Epidermal melanocyte (primary cell): ENCODE results near the gene RAB10.
A peak's percentile ranks its signal among the peaks of the same experiment; 100 is the strongest.
"Not testable (repeated sequence)": the region's sequence is repeated elsewhere in the genome, so short reads cannot be mapped to it uniquely, and the experiment has no call there.

Experiments used
- DNase-seq: peaks from one replicate; pipeline ENCODE4 v3.0.0; 2011; ENCODE audit warnings: low spot score; ENCODE audit not compliant: insufficient read length

The RAB10 gene

DNA sequence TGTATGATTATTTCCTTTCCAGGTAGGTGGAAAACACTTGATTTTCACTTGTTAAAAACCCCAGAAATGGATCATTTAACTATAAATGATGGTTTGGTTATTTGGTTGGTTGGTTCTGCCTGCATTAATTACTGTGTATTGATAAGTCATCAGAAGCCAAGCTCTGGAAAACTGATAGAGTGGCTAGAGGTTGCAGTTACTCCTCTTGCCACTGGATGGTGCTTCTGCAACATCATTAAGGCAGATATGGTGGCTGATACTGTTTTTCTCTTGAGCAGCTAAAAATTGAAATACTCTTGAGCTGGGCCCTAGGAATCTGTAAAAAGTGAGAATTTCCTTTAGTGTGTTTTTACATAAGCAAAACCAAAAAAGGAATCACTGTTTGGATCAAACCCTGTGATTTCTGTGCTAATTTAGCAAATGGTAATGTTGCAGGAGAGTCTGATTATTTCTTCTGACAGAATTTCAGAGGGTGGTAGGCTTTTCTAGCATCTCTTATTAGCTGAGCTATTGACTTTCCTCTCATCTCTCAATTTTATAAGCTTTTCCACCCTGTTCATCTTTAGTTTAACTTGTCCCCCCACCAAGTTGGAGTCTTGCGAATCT, 54.3 kb downstream of the RAB10 start:
- DNase-seq: no peak

DNA sequence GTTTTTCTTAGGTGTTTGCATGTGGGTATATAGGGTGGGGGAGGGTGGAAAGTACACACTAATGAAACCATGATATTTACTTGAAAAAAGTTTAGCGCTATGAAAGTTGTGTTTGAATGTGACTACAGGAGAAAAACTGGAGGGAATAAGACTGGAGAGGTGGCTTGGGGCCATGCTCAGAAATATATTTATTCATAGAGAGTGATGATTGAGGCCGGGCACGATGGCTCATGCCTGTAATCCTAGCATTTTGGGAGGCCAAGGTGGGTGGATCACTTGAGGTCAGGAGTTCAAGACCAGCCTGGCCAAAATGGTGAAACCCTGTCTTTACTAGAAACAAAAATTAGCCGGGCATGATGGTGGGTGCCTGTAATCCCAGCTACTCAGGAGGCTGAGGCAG, 55.0 kb downstream of the RAB10 start:
- DNase-seq: not testable (repeated sequence)

DNA sequence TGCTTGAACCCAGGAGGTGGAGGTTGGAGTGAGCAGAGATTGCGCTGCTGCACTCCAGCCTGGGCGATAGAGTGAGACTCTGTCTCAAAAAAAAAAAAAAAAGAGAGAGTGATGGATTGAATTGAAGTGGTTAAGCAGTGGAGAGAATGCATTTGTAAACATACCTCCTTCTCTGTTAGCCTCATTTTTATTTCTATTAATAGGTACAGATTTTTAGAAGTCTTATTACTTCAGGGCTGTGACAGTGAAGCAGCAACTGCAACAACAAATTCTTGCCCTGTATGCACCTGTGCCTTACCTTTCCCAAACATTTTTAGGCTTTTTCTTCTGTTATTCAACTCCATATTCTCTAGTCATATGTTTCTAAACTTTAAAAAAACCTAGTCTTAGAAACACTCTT, 55.5 kb downstream of the RAB10 start:
- DNase-seq: no peak

DNA sequence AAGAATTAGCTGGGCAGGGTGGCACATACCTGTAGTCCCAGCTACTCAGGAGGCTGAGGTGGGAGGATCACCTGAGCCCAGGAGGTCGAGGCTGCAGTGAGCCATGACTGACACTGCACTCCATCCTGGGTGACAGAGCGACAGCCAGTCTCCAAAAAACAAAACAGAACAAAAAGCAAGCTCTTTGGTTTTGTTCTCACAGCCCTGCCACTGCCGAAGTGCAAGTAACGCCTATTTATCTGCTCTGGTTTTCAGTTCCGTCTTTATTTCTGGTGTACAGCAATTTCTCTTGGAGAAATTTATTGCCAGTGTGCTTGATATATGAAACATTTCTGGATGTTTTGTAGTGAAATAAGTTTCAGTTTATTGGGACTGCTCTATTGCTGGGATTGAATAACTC, 61.9 kb downstream of the RAB10 start:
- no peak for DNase-seq

DNA sequence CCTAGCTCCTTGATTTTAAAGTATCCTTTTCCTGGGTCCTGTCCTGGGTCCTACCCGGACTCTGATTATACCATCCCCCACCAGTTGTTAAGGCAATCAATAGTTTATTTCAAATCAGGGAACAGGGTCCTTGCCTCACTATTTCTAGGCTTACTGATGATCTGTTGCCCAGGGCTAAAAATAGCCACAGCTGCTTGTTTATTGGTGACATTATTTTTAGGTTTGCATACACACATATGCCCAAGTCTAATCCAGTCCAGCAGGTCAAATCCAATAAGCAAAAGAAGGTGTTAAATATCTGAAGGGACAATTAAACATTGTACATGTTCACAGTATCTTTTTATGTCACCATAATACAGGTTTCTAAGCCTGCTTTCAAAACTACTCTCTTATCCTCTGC, 66.0 kb downstream of the RAB10 start:
- DNase-seq: no peak

DNA sequence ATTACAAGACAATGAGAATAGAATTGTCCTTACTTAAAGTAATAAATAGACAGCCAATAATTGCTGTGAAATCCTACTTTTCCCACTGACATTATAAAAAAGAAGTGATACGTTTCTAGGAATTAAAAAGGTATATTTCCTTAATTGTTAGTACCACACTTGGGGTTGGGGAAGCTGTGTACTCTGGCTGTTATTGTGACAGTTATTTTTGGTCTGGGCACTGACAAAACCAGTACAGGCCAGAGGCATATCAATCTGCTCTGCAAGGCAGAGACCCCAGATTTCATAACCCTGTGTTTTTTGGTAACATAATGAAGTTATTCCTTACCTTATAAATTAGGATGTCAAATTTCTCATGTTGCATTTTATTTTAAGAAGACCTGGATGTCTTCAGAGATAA, 66.5 kb downstream of the RAB10 start:
- DNase-seq: no peak

DNA sequence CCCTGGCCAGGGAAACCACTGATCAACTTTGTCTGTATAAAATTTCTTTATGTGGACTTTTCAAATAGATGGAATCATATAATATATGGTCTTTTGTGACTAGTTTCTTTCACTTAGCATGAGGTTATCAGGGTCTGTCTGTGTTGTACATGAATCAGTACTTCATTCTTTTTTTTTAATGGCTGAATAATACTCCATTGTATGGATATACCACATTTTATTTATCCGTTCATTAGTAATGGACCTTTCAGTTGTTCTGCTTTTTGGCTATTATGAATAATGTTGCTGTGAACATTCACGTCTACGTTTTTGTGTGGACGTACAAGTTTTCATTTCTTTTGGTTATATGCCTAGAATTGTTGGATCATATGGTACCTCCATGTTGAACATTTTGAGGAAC, 69.9 kb downstream of the RAB10 start:
- DNase-seq: no peak

DNA sequence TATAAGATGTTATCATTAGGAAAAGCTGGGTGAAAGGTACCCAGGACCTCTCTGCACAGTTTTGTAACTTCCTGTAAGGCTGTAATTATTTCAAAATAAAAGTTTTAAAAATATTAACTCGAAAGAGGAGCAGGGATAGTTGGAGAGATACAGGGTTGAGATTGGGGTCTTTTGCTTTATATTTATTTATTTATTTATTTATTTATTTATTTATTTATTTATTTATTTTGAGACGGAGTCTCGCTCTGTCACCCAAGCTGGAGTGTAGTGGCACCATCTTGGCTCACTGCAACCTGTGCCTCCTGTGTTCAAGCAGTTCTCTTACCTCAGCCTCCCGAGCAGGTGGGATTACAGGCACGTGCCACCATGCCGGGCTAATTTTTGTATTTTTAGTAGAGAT, 74.8 kb downstream of the RAB10 start:
- DNase-seq: not testable (repeated sequence)

DNA sequence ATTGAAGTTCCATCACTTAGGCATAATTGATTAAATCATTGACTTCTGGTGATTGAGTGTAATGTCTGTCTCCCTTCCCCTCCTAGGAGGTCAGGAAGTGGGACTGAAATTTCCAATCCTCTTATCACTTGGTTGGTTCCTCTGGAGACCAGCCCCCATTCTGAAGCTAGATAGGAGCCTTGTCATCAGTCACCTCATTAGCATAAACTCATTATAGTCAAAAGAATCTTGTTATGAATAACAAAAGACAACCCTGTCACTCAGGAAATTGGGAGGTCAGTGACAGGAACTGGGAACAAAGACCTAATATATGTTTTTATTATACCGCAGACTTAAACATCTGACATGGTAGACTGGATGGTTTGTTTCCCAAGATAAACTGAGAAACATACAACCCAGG, 78.3 kb downstream of the RAB10 start:
- DNase-seq: no peak

DNA sequence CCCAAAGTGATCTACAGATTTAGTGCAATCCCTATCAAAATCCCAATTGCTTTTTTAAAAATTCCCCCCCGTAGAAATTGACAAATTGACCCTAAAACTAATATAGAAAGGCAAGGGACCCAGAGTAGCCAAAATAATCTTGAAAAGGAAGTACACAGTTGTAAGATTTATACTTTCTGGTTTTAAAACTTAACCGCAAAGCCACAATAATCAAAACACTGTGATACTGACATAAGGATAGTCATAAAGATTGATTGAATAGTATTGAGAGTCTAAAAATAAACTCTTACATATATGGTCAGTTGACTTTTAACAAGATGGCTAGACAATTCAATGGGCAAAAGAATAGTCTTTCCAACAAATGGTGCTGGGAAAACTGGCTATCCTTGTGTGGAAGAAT, 80.3 kb downstream of the RAB10 start:
- DNase-seq: no peak

DNA sequence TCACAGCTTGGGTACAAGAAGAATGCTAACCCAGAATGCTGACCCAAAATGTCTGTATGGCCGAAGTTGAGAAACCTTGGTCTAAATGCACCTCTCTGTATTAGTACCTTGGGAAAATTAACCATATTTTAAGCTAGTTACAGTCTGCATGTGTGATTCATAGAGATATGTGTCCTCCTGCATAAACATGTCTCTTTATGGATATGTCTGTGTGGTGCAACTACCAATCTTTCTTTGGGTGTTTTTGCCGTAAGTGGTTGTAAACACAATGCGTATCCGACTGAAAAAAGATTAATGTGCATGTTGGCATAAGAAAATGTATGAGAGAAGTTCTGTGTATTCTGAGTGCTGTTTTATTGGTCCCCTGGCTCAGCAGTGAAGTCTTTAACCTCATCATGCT, 84.8 kb downstream of the RAB10 start:
- DNase-seq: no peak

DNA sequence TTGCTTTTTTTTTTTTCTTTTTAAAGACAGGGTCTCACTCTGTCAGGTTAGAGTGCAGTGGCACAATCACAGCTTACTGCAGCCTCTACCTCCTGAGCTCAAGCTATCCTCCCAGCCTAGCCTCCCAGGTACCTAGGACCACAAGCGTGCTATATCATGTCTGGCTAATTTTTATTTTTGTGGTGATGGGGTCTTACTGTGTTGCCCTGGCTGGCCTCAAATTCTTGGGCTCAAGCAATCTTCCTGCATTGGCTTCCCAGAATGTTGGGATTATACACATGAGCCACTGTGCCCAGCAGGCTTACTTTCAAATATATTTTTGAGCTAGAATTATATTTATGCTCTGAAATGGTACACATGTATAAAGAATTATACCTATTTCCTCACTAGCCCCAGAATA, 85.6 kb downstream of the RAB10 start:
- no peak for DNase-seq

DNA sequence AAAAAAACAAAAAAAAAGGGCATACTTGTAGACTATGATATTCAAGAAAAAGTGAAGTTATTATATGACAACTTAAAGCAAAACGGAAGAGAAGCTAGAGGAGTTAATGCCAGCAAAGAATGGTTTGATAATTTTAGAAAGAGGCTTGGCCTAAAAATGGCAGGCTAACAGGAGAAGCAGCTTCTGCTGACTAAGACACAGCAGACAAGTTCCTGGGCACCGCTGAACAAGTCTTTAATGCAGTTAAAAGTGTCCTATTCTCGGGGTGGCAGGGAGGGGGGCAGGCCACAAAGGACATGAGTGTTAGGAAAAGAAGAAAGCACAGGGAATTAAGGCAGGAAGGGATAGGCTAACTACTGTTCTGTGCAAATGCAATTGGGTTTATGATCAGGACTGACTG, 88.7 kb downstream of the RAB10 start:
- no peak for DNase-seq

DNA sequence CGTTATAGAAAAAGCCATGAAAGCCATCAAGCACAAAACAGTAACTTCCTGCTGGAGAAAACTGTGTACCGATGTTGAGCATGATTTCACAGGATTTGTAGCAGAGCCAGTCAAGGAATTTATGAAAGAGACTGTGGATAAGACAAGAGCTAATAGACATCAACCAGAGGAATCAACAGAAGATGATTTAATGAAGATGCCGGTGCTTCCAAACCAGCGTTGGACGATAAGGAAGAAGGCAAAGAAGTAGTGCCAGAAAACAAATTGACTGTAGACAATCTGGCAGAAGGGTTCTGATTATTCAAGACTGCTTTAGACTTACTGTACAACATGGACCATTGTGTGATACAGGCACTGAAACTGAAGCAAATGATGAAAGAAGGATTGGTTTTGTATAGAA, 89.5 kb downstream of the RAB10 start:
- no peak for DNase-seq

DNA sequence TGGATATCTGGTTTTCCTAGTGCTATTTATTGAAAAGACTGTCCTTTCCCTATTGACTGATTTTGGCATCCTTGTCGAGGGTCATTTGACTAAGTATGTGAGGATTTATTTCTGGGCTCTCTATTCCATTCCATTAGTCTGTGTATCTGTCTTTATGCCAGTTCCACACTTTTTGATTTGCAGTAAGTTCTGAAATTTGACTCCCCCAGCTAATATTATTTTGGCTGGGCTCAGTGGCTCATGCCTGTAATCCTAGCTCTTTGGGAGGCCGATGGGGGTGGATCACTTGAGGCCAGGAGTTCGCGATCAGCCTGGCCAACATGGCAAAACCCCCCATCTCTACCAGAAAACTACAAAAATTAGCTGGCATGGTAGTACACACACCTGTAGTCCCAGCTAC, 92.2 kb downstream of the RAB10 start:
- DNase-seq: no peak

DNA sequence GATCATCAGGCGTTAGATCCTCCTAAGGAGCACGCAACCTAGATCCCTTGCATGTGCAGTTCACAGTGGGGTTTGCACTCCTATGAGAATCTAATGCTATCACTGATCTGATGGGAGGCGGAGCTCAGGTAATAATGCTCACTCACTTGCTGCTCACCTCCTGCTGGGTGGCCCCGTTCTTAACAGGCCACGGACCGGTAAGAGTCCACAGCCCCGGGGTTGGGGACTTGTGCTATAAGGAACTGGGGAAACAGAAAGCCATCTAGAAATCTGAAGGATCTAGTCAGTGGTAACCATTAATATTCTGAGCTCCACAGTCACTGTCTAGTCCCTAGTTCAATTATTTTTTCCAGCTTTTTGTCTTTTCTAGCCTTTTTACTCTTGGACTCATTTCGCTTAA, 94.3 kb downstream of the RAB10 start:
- no peak for DNase-seq

DNA sequence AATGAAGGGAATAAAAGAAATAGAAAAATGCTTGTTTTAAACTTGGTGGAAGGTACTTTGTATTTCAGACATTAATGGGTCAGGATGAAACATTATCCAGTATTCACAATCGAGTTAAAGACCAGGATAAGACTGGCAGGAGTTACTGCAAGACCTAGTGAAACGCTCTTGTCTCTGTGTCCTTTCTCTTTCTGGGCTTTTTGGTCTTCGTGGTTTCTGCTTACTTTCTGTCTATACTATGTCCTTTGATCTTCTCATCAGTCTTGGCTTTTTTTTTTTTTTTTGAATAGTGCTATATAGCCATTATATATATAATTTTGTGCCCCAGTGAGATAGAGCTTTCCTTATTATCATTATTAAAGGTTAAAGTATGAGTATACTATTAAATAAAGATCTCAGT, 96.9 kb downstream of the RAB10 start:
- DNase-seq: no peak

DNA sequence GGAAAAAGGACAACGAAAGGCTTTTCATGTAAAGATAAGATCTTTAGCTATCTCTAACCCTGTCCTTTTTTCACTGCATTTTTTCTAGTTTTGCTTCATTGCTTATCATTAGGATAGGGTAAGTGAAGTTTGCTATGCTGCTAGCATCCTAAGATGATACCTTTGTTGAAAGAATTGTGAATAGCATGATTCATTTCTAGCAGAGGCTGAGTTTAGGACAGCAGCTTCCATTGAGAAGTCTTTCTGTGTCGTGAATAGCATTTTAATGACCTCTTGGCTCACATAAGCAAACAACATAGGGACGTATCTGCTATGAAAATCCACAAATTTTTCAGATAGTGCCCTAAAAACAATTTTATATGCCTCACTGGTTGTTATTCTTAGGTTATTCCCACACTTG, 102.6 kb downstream of the RAB10 start:
- DNase-seq: no peak

DNA sequence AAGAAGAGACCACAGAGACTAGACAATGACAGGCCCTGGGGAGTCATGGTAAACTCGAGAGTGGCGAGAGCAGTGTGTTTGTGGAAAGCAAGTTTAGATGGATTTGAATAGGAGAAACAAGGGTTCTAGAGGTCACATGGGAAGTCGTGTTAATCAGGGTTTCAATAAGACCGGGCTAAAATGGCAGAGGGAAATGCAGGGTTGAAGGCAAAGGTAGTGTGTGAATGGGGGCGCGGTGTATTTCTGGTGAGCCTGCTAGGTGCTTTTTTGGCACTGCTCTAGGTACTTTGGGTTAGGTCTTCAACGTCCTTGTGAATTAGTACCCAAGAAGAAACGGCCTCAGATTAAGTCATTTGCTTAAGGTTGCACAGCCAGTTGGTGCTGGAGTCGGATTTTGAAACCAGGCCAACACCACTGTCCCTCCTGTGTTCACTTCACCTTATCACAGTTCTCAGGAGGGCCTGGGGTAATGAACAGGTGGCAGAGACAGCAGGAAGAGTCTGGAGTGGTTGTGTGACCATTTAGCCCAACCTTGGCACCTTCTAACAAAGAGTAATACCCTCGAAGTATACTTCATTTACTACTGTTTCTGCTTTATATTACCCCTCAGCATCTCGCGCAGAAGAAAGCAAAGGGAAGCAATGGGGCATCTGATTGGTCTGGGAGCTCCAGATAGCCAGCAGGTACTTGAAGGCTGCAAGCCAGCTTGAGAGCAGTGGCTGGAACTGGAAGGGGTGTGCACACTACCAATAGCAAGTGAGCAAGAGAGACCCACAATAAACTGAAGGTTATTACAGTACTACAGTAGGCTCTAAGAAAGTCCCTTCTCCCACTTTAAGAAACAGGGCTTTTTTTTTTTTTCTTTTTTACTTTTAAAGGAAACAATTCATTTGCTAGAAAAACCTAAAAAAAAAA, 105.6 kb downstream of the RAB10 start:
- no peak for DNase-seq

DNA sequence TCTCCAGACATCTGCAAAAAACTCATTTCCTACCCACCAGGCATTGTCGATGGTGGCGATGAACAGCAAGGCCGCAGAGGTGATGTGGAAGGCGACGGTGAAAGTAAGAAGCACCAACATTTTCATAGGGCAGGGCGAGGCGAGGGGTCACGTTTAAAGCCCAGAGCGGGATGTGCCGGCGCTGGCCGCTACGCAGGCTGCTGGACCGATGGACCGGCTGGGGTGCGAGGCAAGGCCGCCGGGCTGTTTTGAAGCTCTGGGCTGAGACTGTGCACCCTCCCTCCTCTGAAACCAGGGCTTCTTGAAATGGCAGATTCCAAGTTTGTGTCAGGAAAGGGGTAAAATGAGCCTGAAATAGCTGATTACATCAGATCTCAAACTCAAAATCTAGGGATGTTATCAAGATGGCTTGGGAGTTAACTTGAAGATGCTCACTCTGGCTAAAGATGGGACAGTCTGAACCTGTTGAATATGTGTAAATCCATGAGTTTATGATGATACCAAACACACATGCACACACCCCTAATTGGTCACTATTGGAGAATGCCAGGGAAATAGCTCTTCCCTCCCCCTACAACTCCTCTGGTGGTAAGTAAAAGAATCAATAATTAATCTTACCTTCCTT, 107.4 kb downstream of the RAB10 start:
- DNase-seq: no peak

DNA sequence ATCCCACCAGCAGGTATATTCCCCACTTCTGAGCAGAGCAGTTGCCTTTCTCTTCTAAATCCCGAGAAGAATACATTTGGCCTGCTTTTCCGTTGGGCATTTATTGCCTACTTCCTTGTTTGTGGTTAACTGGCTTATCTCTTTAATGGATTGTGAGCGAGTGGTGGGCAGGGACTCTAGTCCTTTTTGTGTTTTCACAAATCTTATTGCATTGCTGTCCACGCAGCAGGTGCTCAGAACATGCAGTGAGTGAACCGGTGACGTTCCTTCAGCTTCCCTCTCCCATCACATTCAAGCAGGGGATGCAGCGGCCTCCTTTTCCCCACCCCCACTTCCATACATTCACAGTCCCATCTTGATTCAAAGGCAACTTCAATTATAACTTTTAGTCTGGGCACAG, 110.1 kb downstream of the RAB10 start:
- DNase-seq: no peak

DNA sequence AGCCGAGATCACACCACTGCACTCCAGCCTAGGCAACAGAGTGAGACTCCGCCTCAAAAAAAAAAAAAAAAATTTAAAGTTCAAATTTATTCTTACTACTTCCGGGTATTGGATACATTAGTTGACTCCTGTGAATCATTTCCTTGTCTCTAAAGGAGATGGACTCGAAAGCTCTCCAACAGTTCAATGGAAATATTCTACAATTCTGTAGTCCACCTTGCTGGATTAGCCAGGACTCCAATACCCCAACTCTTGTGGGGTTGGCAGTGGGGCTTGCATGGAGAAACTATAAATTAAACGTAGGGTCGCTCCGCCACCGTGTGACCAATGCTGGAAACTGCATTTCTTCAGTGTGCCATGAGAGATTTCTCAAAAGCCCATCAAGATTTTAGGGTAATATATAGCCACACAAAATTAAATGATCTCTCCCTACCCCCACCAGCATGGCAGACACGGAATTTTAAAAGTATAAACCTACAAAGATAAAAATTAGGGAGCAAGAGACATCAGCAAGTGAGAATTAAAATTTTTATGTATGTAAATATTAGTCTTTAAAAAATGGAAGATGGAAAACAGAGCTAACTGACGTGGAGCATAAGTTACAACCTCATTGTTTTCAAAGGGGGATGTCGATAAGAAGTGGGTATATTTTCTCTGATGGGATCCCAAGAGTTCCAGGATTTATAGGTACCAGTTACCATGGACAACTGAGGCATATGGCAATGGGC, 111.2 kb downstream of the RAB10 start:
- peak; percentile 64 for DNase-seq
